Measurements from ENCODE around the gene SLC30A9. TPM values are rescaled to one million over a fixed set of nuclear protein-coding genes. Genes with fewer than 3 reads are reported as not detected.
A peak's percentile ranks its signal among the peaks of the same experiment; 100 is the strongest.

SLC30A9 gene
- total RNA-seq, result 10 to 100 TPM; 43.5 to 63.3 TPM

- ATAC-seq (peak; percentile 100), DNase-seq (peak; percentile 94 to 97 (median 95))
- H3K4me1 ChIP-seq, result peaks cover 21% of the 10 kb centered on the region
- H3K36me3 ChIP-seq (replicated peaks in 1 of 2; ENCODE audit: insufficient read depth in 1 of 2, low read depth in 2 of 2), result no peaks in the 10 kb centered on the region
- peak within 1 kb of the TSS; percentile 66 to 88 (median 78) for H3K27ac ChIP-seq
- 0 to 1% methylated on average over 13 to 64 of the region's 64 CpGs for WGBS, 2 donors
- H3K9me3 ChIP-seq, result no peaks in the 10 kb centered on the region
- TF ChIP-seq CTCF (IDR thresholded peaks at IDR 0.05) (peak in 6 of 7 experiments; percentile 21 to 57 (median 40)), POLR2A (IDR thresholded peaks at IDR 0.05) (peak; percentile 69 to 85 (median 85))
- H3K27me3 ChIP-seq, result no peaks in the 10 kb centered on the region
- peak within 1 kb of the TSS; percentile 68 to 93 for H3K4me3 ChIP-seq
- intact Hi-C loops (cut with DNase I), result no loop called here
Measured at GRCh38 chr4:41990365-41991111, at the start of gene SLC30A9. TSS of gene SLC30A9 (plus strand) at chr4:41990530. CDS start at chr4:41990652, 122 bp downstream.

- H3K9me3 ChIP-seq, result no peaks in the 10 kb centered on the region
- ATAC-seq, result no peak
- intact Hi-C loops (cut with DNase I), result no loop called here
- no peak overlapping the region for H3K4me3 ChIP-seq
- TF ChIP-seq CTCF (IDR thresholded peaks at IDR 0.05), result no peak
- no peak for TF ChIP-seq POLR2A (IDR thresholded peaks at IDR 0.05)
- H3K27me3 ChIP-seq, result no peaks in the 10 kb centered on the region
- H3K36me3 ChIP-seq (replicated peaks in 1 of 2; ENCODE audit: insufficient read depth in 1 of 2, low read depth in 2 of 2), result peaks cover 0 to 2% of the 10 kb centered on the region in 2 donors
- no peak overlapping the region for H3K27ac ChIP-seq
- DNase-seq, result no peak
- peaks cover 21% of the 10 kb centered on the region for H3K4me1 ChIP-seq
Measured at GRCh38 chr4:41940834-41941233, 49.5 kb upstream of the SLC30A9 start.

GRCh38 chr4:41943506-41943905 lies 46.8 kb upstream of the SLC30A9 start:
- no peaks in the 10 kb centered on the region for H3K27me3 ChIP-seq
- H3K4me1 ChIP-seq, result no peaks in the 10 kb centered on the region
- H3K27ac ChIP-seq, result no peak overlapping the region
- ATAC-seq (no peak), DNase-seq (no peak)
- no peaks in the 10 kb centered on the region for H3K9me3 ChIP-seq
- WGBS, 2 donors, result 83 to 87% methylated on average over 2 of the region's 2 CpGs
- peaks cover 0 to 2% of the 10 kb centered on the region in 2 donors for H3K36me3 ChIP-seq (replicated peaks in 1 of 2; ENCODE audit: insufficient read depth in 1 of 2, low read depth in 2 of 2)
- no peak overlapping the region for H3K4me3 ChIP-seq
- TF ChIP-seq POLR2A (IDR thresholded peaks at IDR 0.05) (no peak), CTCF (IDR thresholded peaks at IDR 0.05) (no peak)
- intact Hi-C loops (cut with DNase I), result no loop called here

- no peak overlapping the region for H3K27ac ChIP-seq
- no peak for DNase-seq
- TF ChIP-seq POLR2A (IDR thresholded peaks at IDR 0.05) (no peak), CTCF (IDR thresholded peaks at IDR 0.05) (no peak)
- no peaks in the 10 kb centered on the region for H3K4me1 ChIP-seq
- H3K4me3 ChIP-seq, result no peak overlapping the region
- no peak for ATAC-seq
- H3K9me3 ChIP-seq, result no peaks in the 10 kb centered on the region
- H3K36me3 ChIP-seq (replicated peaks in 1 of 2; ENCODE audit: insufficient read depth in 1 of 2, low read depth in 2 of 2), result peaks cover 0 to 2% of the 10 kb centered on the region in 2 donors
- no peaks in the 10 kb centered on the region for H3K27me3 ChIP-seq
- intact Hi-C loops (cut with DNase I), result no loop called here
Measured at GRCh38 chr4:41944089-41944488, 46.2 kb upstream of the SLC30A9 start.

GRCh38 chr4:41949531-41949930 lies 40.8 kb upstream of the SLC30A9 start:
- DNase-seq (no peak), ATAC-seq (no peak)
- H3K4me3 ChIP-seq, result no peak overlapping the region
- peaks cover 0 to 15% of the 10 kb centered on the region in 2 donors for H3K36me3 ChIP-seq (replicated peaks in 1 of 2; ENCODE audit: insufficient read depth in 1 of 2, low read depth in 2 of 2)
- H3K27ac ChIP-seq, result no peak overlapping the region
- TF ChIP-seq POLR2A (IDR thresholded peaks at IDR 0.05) (no peak), CTCF (IDR thresholded peaks at IDR 0.05) (no peak)
- intact Hi-C loops (cut with DNase I), result no loop called here
- H3K27me3 ChIP-seq, result no peaks in the 10 kb centered on the region
- H3K4me1 ChIP-seq, result no peaks in the 10 kb centered on the region
- WGBS, 2 donors, result 78 to 81% methylated on average over 3 of the region's 3 CpGs
- H3K9me3 ChIP-seq, result no peaks in the 10 kb centered on the region
